ENCODE results near the gene SPATS2.
A peak's percentile ranks its signal among the peaks of the same experiment; 100 is the strongest.

The SPATS2 gene

DNA sequence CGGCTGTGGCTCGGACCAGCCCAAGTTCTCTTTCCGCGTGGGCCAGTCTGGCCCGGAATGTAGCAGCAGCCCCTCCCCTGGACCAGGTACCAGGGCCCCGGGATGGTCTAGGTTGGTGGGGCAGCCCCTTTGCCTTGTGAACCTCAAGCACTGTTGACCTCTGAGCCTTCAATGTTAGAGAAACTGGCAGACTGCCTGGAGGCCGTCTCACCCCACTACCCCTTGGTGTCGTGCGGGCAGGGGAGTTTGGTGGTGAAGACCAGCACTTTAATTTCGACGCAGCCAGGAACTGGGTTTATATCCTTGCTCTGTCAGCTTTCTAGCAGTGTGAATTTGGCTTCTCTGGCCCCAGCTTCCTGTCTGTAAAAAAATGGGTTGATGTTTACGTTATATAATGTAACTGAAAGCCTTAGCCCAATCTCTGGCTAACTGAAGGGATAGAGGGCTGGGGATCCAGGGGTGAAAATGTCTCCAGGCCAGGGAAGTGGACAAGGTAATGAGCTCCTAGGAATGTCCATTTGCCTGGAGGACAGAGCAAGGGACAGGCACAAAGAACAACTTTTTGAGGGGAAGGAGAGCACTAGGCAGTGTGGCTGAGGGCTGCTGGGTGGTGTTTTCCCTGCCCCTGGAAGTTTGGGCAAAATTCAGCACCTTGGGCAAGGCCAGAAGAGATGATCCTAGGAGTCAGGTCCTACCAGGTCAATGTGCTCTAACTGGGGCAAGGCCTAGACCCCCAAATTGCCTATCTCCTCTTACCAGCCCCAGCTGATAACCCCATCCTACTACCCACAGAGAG, 189.3 kb downstream of the SPATS2 start:
- DNase-seq (ENCODE audit: low spot score), result no peak

DNA sequence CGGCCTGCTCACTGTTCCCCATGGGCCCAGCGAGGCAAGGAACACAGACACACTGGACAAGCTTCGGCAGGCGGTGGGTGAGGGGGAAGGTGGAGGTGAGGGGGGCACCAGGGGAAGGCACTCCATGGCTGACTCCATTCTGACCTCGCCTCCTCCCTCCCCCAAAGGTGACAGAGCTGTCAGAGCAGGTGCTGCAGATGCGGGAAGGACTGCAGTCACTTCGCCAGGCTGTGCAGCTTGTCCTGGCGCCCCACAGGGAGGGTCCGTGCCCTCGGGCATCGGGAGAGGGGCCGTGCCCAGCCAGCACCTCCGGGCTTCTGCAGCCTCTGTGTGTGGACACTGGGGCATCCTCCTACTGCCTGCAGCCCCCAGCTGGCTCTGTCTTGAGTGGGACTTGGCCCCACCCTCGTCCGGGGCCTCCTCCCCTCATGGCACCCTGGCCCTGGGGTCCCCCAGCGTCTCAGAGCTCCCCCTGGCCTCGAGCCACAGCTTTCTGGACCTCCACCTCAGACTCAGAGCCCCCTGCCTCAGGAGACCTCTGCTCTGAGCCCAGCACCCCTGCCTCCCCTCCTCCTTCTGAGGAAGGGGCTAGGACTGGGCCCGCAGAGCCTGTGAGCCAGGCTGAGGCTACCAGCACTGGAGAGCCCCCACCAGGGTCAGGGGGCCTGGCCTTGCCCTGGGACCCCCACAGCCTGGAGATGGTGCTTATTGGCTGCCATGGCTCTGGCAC, 190.1 kb downstream of the SPATS2 start:
- no peak for DNase-seq (ENCODE audit: low spot score)

DNA sequence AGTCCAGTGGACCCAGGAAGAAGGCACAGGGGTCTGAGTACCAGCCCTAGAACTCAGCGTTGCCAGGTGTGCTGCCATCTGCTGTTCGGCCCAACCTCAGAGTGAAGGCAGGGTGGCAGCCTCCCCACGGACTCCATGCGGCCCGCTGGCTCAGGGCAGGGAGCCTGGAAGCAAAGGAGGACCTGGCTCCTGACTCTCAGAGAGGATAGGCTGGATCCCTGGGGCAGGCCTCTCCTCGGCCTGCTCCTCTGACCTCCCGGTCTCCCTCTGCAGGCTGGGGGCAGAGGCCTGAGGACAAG, 190.6 kb downstream of the SPATS2 start:
- DNase-seq (ENCODE audit: low spot score), result no peak

DNA sequence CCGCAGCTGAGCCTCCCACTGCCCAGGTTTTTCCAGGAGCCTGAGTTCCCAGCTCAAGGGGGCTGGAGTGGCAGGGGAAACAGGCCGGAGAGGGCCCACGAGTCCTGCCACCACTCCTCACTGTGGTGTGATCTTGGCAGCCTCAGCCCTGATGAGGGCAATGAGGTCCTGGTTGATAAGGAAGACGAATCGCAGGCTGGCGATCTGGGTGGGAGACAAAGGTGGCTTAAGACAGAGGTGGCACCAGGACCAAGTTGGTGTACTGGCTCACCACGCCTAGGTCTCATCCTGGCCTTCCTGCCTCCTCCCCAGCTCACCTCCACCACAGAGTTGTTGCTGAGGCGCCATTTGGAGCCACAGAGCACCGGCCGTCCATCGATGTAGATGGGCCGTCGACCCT, 191.3 kb downstream of the SPATS2 start:
- no peak for DNase-seq (ENCODE audit: low spot score)

DNA sequence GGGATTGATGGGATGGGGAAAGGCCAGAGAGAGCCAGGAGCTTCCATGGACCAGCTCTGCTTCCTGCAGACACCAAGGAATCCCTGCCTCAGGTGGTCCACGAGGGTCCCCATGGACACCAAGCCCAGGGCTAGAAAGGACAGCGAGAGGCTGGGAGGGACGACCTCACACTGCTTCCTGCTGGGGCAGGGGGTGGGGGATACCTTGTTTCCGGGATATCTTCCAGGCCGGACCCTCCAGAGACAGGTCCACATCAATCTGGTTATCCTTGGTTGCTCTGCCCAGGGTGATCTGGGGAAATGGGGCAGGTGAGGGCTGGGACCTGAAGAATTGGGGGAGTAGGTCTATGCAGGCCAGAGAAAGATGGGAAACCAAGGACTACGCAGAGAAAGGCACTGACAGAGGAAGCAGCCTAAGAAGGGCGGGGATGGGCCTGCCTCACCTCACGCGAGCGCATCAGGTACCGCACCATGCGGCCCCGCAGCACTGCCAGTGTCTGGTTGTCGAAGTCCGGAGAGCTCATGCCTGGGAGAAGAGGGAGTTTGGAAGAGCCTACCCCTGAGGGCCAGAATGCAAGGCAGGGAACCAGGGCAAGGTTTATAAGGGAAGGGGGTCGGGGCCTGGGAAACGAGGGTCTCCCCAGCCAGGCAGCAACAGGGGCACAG, 191.9 kb downstream of the SPATS2 start:
- no peak for DNase-seq (ENCODE audit: low spot score)

DNA sequence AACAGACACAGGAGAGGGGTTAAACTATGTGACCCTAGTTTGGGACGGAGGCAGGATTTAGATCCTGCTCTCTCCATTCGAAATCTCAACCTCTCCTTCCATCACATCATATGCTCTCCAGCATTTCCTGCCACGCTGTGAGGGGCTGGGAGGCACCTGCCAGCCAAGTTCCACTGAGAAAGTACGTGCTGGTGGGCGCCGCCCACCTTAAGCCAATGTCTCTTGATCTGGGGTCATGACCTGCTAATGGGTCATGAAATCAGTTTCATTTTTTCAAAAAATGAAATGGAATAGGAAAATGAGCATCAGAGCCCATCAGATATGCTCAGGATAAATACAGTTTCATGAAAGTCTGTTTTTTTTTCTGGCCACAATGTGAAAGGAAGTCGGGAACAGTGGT, 193.4 kb downstream of the SPATS2 start:
- DNase-seq (ENCODE audit: low spot score), result no peak

DNA sequence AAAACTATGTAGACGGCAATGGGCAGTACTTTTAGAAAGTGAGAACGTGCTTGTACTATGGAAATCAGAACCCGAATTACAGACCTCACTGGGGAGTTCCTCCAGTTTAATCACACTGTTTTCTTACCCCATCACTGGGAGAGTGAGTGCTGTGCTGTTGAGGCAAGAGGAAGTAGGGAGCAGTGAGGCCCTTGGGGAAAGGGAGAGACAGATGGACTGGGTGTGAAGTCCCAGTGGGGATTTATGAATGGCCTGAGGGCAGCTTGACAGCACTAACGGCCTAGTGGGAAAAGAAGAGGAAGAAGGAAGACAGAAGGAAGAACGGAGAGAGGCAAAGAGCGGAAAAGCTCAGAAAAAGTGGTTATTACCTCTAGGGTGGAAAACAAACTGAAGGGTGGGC, 195.0 kb downstream of the SPATS2 start:
- DNase-seq (ENCODE audit: low spot score), result no peak

DNA sequence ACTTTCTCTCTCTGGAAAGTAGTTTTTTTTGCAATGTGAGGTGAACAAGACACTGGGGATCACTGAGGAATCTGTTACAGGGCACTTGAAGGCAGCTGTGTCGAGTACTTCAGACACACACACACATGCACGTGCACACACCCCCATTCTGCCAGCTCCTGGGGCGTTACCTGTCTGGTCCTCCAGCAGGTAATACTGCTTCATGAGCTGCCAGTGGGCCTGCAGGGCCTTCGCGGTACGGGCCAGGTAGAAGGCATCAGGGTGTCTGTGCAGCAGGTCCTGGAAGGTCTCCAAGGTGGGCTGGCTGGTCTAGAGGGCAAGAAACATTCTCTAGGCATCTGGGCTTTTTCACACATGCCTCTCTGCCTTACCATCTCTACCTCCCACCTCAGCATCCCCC, 195.6 kb downstream of the SPATS2 start:
- DNase-seq (ENCODE audit: low spot score), result no peak

DNA sequence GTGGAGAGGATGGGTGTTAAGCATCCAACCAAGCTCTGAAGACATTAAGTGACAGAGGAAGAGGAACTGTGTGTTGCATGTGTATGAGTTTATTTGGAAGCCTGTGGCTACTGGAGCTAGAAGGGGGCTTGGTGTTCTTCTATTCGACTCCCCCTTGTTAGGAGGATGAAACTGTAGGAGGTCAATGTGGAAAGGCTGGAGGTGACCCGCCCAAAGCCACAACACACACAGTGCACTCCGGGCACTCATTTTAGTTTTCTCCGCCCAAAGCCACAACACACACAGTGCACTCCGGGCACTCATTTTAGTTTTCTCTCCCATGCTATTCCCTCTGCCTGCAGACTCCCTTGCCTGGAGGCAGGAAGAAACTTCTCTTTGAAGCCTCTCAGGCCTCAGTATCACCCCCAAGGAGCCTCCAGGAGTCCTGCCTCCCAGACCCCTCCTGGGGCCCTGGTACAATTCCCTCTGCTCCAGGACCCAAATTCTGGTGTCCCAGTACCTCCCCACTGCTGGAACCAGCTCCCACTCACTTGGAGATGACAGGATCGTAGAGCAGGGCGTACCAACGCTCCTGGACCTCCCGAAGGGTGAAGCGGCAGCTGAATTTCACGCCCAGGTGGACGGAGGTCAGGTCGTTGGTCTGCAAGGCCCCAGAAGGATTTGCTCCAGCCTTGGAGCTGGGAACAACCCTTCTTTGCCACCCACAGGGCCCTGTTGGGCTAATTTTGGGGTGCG, 196.9 kb downstream of the SPATS2 start:
- DNase-seq (ENCODE audit: low spot score), result no peak

DNA sequence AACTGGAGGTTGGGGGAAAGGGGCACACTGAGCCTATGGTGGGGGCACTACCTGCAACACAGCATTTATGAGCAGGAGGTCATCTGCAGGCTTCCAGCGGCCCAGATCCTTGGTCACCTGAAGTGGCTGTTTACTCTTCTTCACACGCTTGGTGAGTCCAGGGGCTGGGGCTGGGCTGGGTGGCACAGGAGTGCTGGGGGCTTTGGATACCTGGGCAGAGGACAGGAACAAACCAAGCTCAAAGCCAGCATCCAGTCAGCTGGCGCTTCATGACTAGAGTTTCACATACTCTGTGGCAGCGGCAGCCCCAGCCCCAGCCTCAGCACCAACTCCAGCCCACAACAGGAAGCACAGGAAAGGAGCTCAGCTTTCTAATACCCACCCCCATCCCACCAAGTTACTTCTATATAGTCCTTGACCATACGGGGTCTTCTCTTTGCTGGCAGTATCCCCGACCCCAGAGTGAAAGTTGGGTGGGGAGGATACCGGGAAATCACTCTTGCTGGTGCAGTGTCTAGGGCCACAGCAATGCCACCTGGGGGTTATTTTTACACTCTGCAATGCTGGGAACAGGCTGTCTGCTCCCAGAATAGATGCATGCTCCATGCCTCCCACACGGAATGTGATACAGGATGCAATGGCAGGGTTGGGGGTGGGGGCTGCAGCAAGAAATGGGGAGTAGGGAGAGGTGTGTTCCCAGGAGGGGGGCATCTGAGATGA, 197.6 kb downstream of the SPATS2 start:
- no peak for DNase-seq (ENCODE audit: low spot score)

DNA sequence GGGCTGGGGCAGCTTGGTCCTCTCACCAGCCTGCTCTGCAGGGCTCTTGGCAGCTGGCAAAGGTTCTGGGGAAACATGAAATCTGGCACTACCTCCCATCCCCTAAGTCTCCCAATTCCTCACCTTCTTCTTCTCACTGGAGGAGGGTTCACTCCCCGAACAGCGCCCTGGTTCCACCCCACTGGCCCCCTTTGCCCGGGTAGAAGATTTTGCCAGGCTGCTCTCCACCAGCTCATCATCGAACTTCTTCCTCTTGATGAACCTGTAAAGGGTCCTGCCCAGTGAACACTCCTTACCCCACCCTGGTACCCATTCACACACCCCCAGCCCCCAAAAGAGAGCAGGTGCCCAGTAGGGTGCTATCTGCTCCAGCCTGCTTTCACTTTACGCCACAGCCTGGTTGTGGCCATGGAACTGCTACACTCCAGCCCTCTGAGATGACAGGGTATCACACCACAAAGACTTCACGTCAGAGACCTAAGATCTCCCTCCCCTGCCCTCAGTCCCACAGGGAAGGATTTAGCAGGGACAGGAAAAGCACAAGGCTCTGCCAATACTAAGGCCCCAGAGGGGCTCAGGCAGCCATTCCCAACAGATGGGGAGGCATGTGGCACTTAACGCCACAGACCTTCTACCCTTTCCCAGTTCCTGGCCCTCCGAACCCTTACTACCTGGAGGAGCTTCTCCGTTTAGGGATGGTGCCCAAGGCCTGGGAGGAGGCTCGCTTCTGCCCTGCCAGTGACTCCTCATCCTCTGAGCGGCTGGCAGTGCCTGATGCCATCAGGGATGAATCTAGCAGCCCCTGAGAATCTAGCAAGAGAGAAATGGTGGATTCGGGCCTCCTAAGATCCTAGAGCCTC, 198.4 kb downstream of the SPATS2 start:
- DNase-seq (ENCODE audit: low spot score), result no peak

DNA sequence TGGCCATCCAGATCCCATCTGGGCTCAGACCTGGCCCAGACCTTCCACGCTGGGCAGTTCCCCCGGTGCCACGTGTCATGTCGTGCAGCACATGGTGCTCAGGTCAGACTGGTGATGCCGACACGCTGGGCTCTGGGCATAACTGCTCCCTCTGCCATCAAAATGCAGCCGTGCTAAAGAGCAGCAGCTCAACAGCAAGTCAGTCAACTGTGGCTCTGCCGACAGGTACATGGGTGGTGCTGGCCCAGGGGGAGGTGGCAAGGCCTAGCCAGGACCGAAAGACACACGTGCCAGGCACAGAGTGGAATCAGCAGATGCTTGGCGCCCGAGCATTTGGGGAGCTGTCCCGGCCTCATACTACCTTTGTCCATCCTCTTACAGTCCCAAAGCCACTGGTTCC, 199.1 kb downstream of the SPATS2 start:
- DNase-seq (ENCODE audit: low spot score), result no peak

DNA sequence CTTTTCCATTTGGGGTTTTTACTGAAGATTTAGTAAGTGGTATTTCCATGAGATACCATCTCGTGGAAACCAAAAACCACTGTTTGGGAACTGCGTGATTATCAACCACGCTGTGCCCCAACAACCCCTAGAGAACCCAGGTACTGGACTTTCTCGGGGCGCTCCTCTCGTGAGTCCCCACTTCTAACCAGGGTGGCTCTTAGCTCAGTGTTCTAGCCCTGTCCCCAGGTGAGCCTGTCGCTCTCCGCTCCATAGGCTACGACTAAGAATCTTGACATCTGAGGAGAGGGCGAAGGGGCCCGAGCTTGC, 200.0 kb downstream of the SPATS2 start:
- DNase-seq (ENCODE audit: low spot score), result no peak

DNA sequence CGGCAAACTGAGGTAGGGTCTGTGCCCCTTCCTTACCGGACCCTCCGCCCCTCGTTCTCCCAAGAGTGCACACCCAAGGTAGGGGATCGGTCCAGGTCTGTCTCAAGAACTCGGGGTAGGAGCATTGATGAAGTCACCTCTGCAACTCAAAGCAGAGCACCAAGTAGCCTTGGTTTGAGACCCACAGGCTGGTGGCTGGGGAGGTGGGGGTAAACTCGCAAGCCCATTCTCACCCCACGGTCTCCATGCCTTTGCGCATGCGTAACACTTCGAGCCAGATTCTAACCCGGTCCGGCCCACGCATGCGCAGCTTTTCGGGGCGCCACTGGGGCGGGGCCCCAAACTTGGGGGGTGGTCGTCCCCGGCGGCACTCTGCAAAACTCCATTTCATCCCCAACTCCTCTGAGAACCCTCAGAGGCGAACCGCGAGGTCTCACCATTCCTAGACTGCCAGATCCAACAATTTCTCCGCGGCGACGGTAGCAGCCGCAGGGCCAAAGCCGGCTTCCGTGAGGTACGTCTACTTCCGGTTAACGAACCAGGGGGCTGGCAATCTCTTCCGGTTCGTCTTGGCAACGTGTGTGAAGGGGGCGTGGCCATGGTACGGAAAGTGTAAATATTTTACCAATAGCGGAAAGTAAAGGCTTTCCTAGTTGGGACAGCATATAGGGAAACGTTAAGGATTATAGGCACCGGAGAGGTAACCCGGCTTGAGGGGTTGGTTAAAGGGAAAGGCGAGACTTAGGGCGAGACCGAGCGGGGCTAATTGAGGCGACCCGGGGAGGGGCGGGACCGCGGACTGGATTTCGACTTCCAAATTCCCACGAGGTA, 200.6 kb downstream of the SPATS2 start, which contains the start of gene MCRS1:
Gene MCRS1, minus strand, starts transcription at position 532 of the 831 bp plus-strand sequence. CDS start 1,411 bp downstream, outside the sequence.
- DNase-seq (ENCODE audit: low spot score), result peak; percentile 91

DNA sequence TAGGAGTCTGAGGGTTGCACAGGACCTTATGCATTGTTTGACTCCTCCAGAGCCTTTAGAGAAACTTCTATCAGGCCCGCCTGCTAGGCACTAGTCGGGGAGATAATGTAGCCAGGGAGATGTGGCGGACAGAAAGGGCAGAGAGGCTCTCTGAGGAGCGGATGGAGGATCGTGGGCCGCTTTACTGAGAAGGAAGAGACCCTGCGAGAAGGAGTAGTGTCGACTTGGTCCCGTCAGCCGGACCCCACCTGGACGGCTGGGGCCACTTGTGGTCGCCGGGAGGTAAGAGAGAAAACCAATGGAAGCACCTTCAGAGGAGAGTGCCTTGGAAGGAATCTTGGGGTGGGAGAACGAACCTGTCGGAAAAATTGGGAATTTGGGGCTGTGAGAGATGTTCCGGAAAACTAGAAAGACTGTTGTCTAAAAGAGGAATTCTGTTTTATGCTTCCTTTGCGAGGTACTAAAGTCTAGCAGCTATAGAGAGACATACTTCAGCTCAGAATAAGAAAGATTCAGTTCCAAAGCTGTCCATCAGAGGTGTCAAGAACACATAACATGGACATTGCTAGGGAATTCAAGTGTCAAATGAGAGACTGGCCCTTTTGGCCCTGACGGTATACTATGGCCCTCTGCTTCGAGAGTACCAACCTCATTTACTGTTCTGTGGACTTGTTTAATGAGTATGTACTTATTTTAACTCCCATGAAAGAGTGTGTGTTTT, 201.3 kb downstream of the SPATS2 start:
- DNase-seq (ENCODE audit: low spot score), result no peak

Data from CD4-positive, alpha-beta T cell treated with Interleukin-2 at 100 ng/mL for 4 hours (primary cell).